PFSK-1 (cell line): ENCODE data around the gene RAB3GAP2.

Experiments
- FOXP2 ChIP-seq: optimal IDR thresholded peaks from 2 replicates; pipeline ENCODE3; 2011; ENCODE audit warnings: borderline replicate concordance, control low read depth, inconsistent platforms; ENCODE audit not compliant: insufficient read depth; ENCODE audit errors: extremely low read length, extremely low read depth
- POLR2AphosphoS5 ChIP-seq: IDR thresholded peaks from 2 replicates; pipeline ENCODE4 v1.6.1; 2012; ENCODE audit warnings: low read depth, mild to moderate bottlenecking, control low read depth, low read length, moderate library complexity
- SIN3A ChIP-seq: IDR thresholded peaks from 2 replicates; pipeline ENCODE4 v1.6.1; 2012; ENCODE audit warnings: mild to moderate bottlenecking, low read length, moderate library complexity, borderline replicate concordance; ENCODE audit not compliant: insufficient read depth
- TAF1 ChIP-seq: IDR thresholded peaks from 2 replicates; pipeline ENCODE4 v1.6.1; 2012; ENCODE audit warnings: low read length, control low read depth, borderline replicate concordance; ENCODE audit not compliant: insufficient read depth
- TF ChIP-seq, protein P1 (sequence below), 2 experiments: IDR thresholded peaks; 2 replicates each; pipeline versions ENCODE4 v1.6.1 to v1.8.0; 2011 to 2012; ENCODE audit warnings: low read depth in 2 of 2, low read length in 2 of 2, control low read depth in 1 of 2, inconsistent platforms in 1 of 2, mild to moderate bottlenecking in 1 of 2, moderate library complexity in 1 of 2; ENCODE audit not compliant: insufficient read depth in 1 of 2

The RAB3GAP2 gene

DNA sequence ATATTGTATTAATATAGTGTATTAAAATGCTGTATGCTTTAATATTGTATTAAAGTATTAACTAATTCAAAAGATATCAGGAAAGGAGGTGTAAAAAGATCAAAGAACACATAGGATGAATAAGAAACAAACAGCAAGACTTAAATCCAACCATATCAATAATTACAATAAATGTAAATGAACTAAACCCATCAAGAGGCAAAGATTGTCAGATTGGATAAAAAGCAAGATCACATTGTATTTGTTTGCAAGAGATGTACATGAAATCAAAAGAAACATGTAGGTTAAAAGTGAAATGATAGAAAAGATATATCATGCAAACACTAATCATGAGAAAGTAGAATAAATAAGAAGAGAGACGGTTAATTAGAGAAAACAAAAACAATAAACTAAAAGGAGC lies 34.1 kb upstream of the RAB3GAP2 start:
- TF ChIP-seq, protein P1, sequence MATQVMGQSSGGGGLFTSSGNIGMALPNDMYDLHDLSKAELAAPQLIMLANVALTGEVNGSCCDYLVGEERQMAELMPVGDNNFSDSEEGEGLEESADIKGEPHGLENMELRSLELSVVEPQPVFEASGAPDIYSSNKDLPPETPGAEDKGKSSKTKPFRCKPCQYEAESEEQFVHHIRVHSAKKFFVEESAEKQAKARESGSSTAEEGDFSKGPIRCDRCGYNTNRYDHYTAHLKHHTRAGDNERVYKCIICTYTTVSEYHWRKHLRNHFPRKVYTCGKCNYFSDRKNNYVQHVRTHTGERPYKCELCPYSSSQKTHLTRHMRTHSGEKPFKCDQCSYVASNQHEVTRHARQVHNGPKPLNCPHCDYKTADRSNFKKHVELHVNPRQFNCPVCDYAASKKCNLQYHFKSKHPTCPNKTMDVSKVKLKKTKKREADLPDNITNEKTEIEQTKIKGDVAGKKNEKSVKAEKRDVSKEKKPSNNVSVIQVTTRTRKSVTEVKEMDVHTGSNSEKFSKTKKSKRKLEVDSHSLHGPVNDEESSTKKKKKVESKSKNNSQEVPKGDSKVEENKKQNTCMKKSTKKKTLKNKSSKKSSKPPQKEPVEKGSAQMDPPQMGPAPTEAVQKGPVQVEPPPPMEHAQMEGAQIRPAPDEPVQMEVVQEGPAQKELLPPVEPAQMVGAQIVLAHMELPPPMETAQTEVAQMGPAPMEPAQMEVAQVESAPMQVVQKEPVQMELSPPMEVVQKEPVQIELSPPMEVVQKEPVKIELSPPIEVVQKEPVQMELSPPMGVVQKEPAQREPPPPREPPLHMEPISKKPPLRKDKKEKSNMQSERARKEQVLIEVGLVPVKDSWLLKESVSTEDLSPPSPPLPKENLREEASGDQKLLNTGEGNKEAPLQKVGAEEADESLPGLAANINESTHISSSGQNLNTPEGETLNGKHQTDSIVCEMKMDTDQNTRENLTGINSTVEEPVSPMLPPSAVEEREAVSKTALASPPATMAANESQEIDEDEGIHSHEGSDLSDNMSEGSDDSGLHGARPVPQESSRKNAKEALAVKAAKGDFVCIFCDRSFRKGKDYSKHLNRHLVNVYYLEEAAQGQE (IDR thresholded peaks at IDR 0.05; ENCODE audit: insufficient read depth in 1 of 2, low read depth in 2 of 2, low read length in 2 of 2): no peak
- TF ChIP-seq POLR2AphosphoS5: no peak
- TF ChIP-seq TAF1: no peak
- no peak for TF ChIP-seq FOXP2
- TF ChIP-seq SIN3A: no peak

DNA sequence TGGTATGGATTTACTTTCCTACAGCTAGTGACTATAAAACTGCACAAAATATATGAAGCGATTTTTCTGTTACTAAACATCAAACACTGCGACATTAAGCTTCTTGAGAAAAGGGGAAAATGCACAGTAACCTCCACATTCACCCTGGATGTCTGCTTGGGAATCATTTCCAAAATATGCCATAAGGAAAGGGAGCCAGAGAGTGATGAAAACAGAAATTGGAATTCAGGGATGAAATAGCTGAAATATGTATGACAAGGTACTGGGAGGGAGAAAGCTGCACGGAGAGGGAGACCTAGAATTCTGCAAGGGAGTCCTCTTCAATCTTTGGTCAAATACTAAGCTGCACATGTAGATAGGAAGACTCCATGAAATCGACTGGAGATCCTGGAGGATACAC lies 31.6 kb upstream of the RAB3GAP2 start:
- no peak for TF ChIP-seq POLR2AphosphoS5
- TF ChIP-seq, protein P1 (IDR thresholded peaks at IDR 0.05; ENCODE audit: insufficient read depth in 1 of 2, low read depth in 2 of 2, low read length in 2 of 2): no peak
- TF ChIP-seq FOXP2: no peak
- TF ChIP-seq SIN3A: no peak
- no peak for TF ChIP-seq TAF1

DNA sequence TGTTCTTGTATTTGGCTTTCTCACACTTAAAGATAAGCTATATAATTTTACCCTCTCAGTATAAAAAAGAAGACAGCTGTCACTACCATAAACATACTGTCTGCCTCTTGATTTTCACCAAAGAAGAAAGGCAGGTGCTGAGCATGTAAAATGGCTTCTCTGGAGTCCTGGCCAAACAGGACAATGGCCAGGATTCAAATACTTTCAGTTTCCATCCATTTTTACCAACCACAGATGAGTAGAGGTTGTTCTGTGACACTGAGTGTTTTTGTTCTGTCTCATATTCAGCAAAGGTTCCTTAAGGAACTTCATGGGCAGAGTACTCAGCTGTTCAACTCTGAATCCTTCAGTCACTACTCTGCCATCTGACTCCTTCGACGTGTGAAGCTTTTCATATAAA lies 29.4 kb upstream of the RAB3GAP2 start:
- TF ChIP-seq TAF1 (no peak), SIN3A (no peak), FOXP2 (no peak), POLR2AphosphoS5 (no peak)
- TF ChIP-seq, protein P1 (IDR thresholded peaks at IDR 0.05; ENCODE audit: insufficient read depth in 1 of 2, low read depth in 2 of 2, low read length in 2 of 2): no peak

DNA sequence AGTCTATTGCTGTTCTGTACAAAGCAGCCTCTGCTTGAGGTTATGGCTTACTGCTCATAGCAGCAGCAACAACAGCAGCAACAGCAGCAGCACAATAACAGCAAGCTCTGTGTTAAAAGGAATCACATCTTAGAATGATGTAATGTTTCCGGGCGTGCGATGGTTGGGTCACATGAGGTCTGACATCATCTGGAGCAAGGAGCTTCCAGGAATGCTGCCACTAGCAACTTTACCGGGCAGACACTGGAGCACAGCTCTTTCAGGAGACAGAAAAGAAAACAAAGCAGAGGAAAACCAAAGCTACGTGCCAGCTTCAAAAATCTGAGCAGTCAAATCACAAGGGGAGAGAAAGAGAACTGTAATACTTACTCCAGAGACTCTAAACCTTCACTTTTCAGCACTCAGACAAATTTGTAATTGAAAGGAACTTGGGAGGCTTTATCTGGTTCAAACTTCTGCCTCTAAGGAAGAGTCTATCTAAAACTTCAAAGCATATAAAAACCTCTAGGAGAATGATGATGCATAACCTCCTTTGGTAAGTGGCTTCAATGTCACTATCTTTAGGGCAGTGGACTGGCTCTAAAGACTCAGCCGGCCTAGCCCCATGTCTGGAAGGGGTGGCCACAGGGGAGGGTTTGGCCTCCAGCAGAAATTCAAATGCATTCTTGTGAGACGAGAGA lies 28.3 kb upstream of the RAB3GAP2 start:
- TF ChIP-seq POLR2AphosphoS5 (no peak), FOXP2 (peak; percentile 67), TAF1 (no peak), SIN3A (0 out of 2 replicates have a peak, but pooled peaks have one; percentile 29)
- TF ChIP-seq, protein P1 (IDR thresholded peaks at IDR 0.05; ENCODE audit: insufficient read depth in 1 of 2, low read depth in 2 of 2, low read length in 2 of 2): no peak

DNA sequence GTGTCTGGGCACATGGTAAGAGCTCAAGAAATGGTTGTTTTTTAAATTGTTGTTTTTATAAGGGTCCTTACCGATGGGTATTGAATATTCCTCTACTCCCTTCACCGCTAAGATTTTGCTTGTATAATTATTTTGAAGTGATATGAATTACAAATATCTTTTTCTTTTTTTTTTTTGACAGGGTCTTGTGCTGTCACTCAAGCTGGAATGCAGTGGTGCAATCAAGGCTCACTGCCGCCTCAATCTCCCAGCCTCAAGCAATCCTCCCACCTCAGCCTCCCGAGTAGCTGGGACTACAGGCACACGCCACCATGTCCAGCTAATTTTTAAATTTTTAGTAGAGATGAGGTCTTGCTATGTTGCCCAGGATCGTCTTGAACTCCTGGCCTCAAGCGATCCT lies 27.1 kb upstream of the RAB3GAP2 start:
- no peak for TF ChIP-seq POLR2AphosphoS5
- no peak for TF ChIP-seq SIN3A
- TF ChIP-seq FOXP2: no peak
- TF ChIP-seq TAF1: no peak
- TF ChIP-seq, protein P1 (IDR thresholded peaks at IDR 0.05; ENCODE audit: insufficient read depth in 1 of 2, low read depth in 2 of 2, low read length in 2 of 2): no peak
